ENCODE measurements around the gene EIF5A2.

Gene EIF5A2

DNA sequence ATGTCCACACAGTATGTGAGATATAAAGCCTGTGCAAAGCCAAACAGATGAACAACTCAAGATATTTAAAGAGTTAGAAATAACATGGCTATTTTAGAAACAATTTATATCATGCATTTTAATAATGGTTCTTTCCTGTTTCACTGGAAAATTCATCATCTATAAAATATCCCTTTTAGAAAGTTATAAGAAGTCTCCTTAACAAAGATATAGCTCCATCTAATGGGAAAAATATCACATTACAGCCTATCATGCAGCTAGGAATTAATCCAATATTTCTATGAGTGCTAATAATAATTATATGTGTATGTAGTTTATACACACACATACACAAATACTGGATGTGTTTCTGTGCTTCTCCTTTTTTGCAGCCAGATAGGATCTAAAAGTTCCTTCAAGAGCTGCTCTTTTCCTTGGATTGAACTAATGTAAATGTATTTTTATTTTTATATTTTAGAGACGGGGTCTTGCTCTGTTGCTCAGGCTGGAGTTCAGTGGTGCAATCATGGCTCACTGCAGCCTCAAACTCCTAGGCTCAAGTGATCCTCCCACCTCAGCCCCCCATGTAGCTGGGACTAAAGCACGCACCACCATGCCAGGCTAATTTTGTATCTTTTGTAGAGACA lies 60.0 kb downstream of the EIF5A2 start:
- no peak for DNase-seq

DNA sequence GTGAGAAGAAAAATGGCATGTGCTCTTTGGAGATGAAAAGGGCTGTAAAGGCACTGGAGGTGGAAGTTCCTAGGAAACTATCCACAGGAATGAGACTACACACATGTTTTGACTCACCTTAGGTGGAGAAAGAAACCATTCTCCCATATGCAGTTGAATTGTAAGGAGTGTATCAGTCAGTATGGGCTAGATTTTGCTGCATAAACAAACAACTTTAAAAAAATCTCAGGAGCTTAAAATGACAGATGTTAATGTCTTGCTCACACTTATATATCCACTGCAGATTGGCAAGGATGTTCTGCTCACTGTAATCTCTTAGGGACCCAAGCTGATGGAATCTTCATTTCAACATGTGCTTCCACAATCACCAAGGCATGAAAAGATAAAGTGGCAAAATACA lies 64.1 kb downstream of the EIF5A2 start:
- DNase-seq: no peak

DNA sequence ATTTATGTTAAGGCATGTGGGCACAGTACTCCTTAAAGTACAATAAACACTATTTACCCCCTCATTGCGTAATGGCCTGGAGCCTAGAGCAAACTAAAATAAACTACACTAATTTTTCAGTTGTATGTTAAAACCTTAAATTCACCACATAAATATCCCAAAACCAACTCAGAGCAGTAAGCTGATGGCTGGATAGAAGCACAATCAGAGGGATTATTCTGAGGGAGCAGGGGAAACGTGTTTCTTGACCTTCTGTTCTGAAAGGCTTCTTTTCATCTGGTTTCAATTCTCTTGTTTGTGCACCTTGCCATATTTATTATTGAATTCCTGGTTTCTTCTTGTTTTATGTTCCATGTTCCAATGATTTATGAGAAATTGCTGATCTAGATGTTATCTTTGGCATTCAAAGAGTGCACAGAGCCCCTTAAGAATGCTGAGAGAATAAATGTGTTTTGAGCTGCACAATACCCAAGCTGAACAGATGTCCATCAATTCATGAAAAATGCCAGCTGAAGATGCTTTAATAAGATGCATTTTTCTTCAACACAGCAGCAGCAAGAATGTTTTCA lies 68.1 kb downstream of the EIF5A2 start:
- no peak for DNase-seq

DNA sequence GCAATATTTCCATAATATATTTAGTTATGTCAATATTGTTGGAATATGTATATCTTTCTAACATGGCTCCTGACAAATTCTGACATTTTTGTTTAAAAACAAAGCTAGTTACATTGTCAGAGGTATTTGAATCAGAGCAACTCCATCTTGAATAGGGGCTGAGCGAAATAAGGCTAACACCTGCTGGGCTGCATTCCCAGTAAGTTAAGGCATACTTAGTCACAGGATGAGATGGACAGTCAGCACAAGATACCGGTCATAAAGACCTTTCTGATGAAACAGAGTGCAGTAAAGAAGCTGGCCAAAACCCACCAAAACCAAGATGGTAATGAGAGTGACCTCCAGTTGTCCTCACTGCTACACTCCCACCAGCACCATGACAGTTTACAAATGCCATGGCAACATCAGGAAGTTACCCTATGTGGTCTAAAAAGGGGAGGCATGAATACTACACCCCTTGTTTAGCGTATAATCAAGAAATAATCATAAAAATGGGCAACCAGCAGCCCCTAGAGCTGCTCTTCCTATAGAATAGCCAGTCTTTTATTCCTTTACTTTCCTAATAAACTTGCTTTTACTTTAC lies 68.8 kb downstream of the EIF5A2 start:
- DNase-seq: no peak
